Measurements from ENCODE around the gene CTSA. TPM values are rescaled to one million over a fixed set of nuclear protein-coding genes. Genes with fewer than 3 reads are reported as not detected.
A peak's percentile ranks its signal among the peaks of the same experiment; 100 is the strongest.

Gene CTSA
- total and polyA plus RNA-seq, 7 donors = 41.3 to 59.8 (median 47.8) TPM

- 87 to 92% (median 87%) methylated on average over 14 of the region's 14 CpGs for WGBS, 3 donors
- H3K27me3 ChIP-seq (ENCODE audit: insufficient read depth in 3 of 3, low read length in 2 of 3) = no peaks in the 10 kb centered on the region
- peaks cover 0 to 95% of the 10 kb centered on the region in 2 donors for H3K36me3 ChIP-seq (ENCODE audit: insufficient read depth in 1 of 2, low read depth in 1 of 2)
- ATAC-seq = no peak
- H3K4me1 ChIP-seq = peaks cover 33% of the 10 kb centered on the region
- no peak for DNase-seq
- no peak for TF ChIP-seq CTCF (IDR thresholded peaks at IDR 0.05)
- intact Hi-C loops (cut with DNase I) = loop anchor here in 1 of 2 donors (5.0 kb wide), 1 partner anchor 34 kb away; no protein-coding TSS in a partner anchor
- H3K4me3 ChIP-seq = no peak overlapping the region
- no peaks in the 10 kb centered on the region for H3K9me3 ChIP-seq
- H3K27ac ChIP-seq = peak overlapping the region; percentile 67
These were observed 47.6 kb upstream of the CTSA start for GRCh38 chr20:45843506-45843905.

GRCh38 chr20:45845452-45845851 is 45.7 kb upstream of the CTSA start:
- TF ChIP-seq CTCF (IDR thresholded peaks at IDR 0.05) = no peak
- ATAC-seq (no peak), DNase-seq (no peak)
- peaks cover 0 to 91% of the 10 kb centered on the region in 2 donors for H3K36me3 ChIP-seq (ENCODE audit: insufficient read depth in 1 of 2, low read depth in 1 of 2)
- intact Hi-C loops (cut with DNase I) = no loop called here
- peaks cover 33% of the 10 kb centered on the region for H3K4me1 ChIP-seq
- peak overlapping the region; percentile 50 for H3K27ac ChIP-seq
- H3K4me3 ChIP-seq = no peak overlapping the region
- no peaks in the 10 kb centered on the region for H3K9me3 ChIP-seq
- no peaks in the 10 kb centered on the region for H3K27me3 ChIP-seq (ENCODE audit: insufficient read depth in 3 of 3, low read length in 2 of 3)

GRCh38 chr20:45848421-45848820 is 42.7 kb upstream of the CTSA start:
- no peak overlapping the region for H3K4me3 ChIP-seq
- 81 to 91% (median 86%) methylated on average over 8 of the region's 8 CpGs for whole genome bisulfite sequencing, 3 donors
- peaks cover 0 to 93% of the 10 kb centered on the region in 2 donors for H3K36me3 ChIP-seq (ENCODE audit: insufficient read depth in 1 of 2, low read depth in 1 of 2)
- no peak overlapping the region for H3K27ac ChIP-seq
- no peak for DNase-seq
- no peaks in the 10 kb centered on the region for H3K9me3 ChIP-seq
- H3K4me1 ChIP-seq = peaks cover 10% of the 10 kb centered on the region
- ATAC-seq = no peak
- intact Hi-C loops (cut with DNase I) = no loop called here
- no peak for TF ChIP-seq CTCF (IDR thresholded peaks at IDR 0.05)
- H3K27me3 ChIP-seq (ENCODE audit: insufficient read depth in 3 of 3, low read length in 2 of 3) = no peaks in the 10 kb centered on the region

GRCh38 chr20:45848969-45849582 is 42.1 kb upstream of the CTSA start:
- ATAC-seq = no peak
- TF ChIP-seq CTCF (IDR thresholded peaks at IDR 0.05) = no peak
- no peak overlapping the region for H3K27ac ChIP-seq
- H3K9me3 ChIP-seq = no peaks in the 10 kb centered on the region
- no peak for DNase-seq
- no peak overlapping the region for H3K4me3 ChIP-seq
- no peaks in the 10 kb centered on the region for H3K27me3 ChIP-seq (ENCODE audit: insufficient read depth in 3 of 3, low read length in 2 of 3)
- H3K4me1 ChIP-seq = peaks cover 6% of the 10 kb centered on the region
- intact Hi-C loops (cut with DNase I) = no loop called here
- 92 to 98% (median 96%) methylated on average over 8 of the region's 8 CpGs for WGBS, 3 donors
- H3K36me3 ChIP-seq (ENCODE audit: insufficient read depth in 1 of 2, low read depth in 1 of 2) = peaks cover 0 to 93% of the 10 kb centered on the region in 2 donors

- no peak overlapping the region for H3K4me3 ChIP-seq
- 92 to 97% (median 93%) methylated on average over 2 of the region's 2 CpGs for WGBS, 3 donors
- intact Hi-C loops (cut with DNase I) = no loop called here
- H3K36me3 ChIP-seq (ENCODE audit: insufficient read depth in 1 of 2, low read depth in 1 of 2) = peaks cover 0 to 82% of the 10 kb centered on the region in 2 donors
- no peak for TF ChIP-seq CTCF (IDR thresholded peaks at IDR 0.05)
- no peak for DNase-seq
- no peaks in the 10 kb centered on the region for H3K27me3 ChIP-seq (ENCODE audit: insufficient read depth in 3 of 3, low read length in 2 of 3)
- H3K27ac ChIP-seq = no peak overlapping the region
- H3K9me3 ChIP-seq = no peaks in the 10 kb centered on the region
- no peak for ATAC-seq
- peaks cover 16% of the 10 kb centered on the region for H3K4me1 ChIP-seq
These were observed 40.9 kb upstream of the CTSA start for GRCh38 chr20:45850238-45850637.
